PC-3 (cell line): ENCODE measurements around the gene ELOVL5. TPM values are rescaled to one million over a fixed set of nuclear protein-coding genes. Genes with fewer than 3 reads are reported as not detected.
A peak's percentile ranks its signal among the peaks of the same experiment; 100 is the strongest.

Experiments
- ATAC-seq: fragments of 200-7000 bp; cut with Tn5 transposase; 2 replicates; pipeline ENCODE4 v1.9.1; 2020; ENCODE audit warnings: mild to moderate bottlenecking, moderate library complexity
- BruUV-seq: library from RNA; stranded (reverse); fragments of 400-500 nt; replicated peaks from 2 replicates; lab custom pipeline; 2021; lab: Mats Ljungman, UMichigan
- CTCF ChIA-PET: fragments of 300-600 bp; sonication (Branson Sonifier 250); formaldehyde crosslinking; loops from one replicate; lab custom pipeline; 2022; ENCODE audit warnings: antibody characterized with exemption; lab: Charles Lee
- POLR2A ChIA-PET: fragments of 300-600 bp; sonication (Branson Sonifier 250); formaldehyde crosslinking; loops from one replicate; lab custom pipeline; 2022; ENCODE audit warnings: antibody characterized with exemption; ENCODE audit not compliant: unreplicated experiment; lab: Charles Lee
- DNase-seq: peaks from one replicate; pipeline ENCODE4 v3.0.0-alpha.2; 2015
- H2AFZ ChIP-seq: fragments of 300-600 bp; sonication (generic); 2 replicates; pipeline ENCODE4 v1.6.0; 2016; ENCODE audit warnings: antibody characterized with exemption, low read length
- H3F3A ChIP-seq: fragments of 300-600 bp; sonication (generic); one replicate; pipeline ENCODE4 v1.6.0; 2017; ENCODE audit warnings: antibody characterized with exemption, low read length, control low read depth, mild to moderate bottlenecking; ENCODE audit not compliant: unreplicated experiment
- H3K27ac ChIP-seq: fragments of 300-600 bp; sonication (generic); 2 replicates; pipeline ENCODE4 v1.5.1; 2016; ENCODE audit warnings: mild to moderate bottlenecking, low read length
- H3K27me3 ChIP-seq: fragments of 300-600 bp; sonication (generic); 2 replicates; pipeline ENCODE4 v1.6.1; 2016; ENCODE audit warnings: low read length, mixed read lengths
- H3K36me3 ChIP-seq: fragments of 300-600 bp; sonication (generic); 2 replicates; pipeline ENCODE4 v1.6.1; 2016; ENCODE audit warnings: low read depth, mixed run types, low read length, mixed read lengths
- H3K4me1 ChIP-seq: fragments of 300-600 bp; sonication (generic); 2 replicates; pipeline ENCODE4 v1.5.1; 2016; ENCODE audit warnings: low read length; ENCODE audit not compliant: insufficient read depth
- H3K4me2 ChIP-seq: fragments of 300-600 bp; sonication (generic); 2 replicates; pipeline ENCODE4 v1.6.0; 2016; ENCODE audit warnings: low read length
- H3K4me3 ChIP-seq: fragments of 300-600 bp; sonication (generic); 2 replicates; pipeline ENCODE4 v1.5.1; 2016; ENCODE audit warnings: mild to moderate bottlenecking, low read length, mixed read lengths
- H3K79me2 ChIP-seq: fragments of 300-600 bp; sonication (generic); 2 replicates; pipeline ENCODE4 v1.6.1; 2017; ENCODE audit warnings: low read length, mixed read lengths
- H3K9ac ChIP-seq: fragments of 300-600 bp; sonication (generic); 2 replicates; pipeline ENCODE4 v1.6.0; 2016; ENCODE audit warnings: mild to moderate bottlenecking, low read length
- H3K9me2 ChIP-seq: fragments of 300-600 bp; sonication (generic); replicated peaks from 2 replicates; pipeline ENCODE4 v1.6.1; 2016; ENCODE audit warnings: mixed run types, low read length, mixed read lengths
- H3K9me3 ChIP-seq: fragments of 300-600 bp; sonication (generic); 2 replicates; pipeline ENCODE4 v1.6.1; 2016; ENCODE audit warnings: low read length, mixed read lengths
- H4K20me1 ChIP-seq: fragments of 300-600 bp; sonication (generic); 2 replicates; pipeline ENCODE4 v1.6.1; 2016; ENCODE audit warnings: low read length, mixed read lengths
- EZH2 ChIP-seq: fragments of 300-600 bp; sonication (generic); IDR thresholded peaks from one replicate; pipeline ENCODE4 v1.6.1; 2017; ENCODE audit warnings: antibody characterized with exemption, mild to moderate bottlenecking, low read length; ENCODE audit not compliant: unreplicated experiment
- EZH2phosphoT487 ChIP-seq: fragments of 300-600 bp; sonication (generic); IDR thresholded peaks from 2 replicates; pipeline ENCODE4 v1.6.1; 2018; ENCODE audit warnings: mild to moderate bottlenecking, antibody characterized with exemption, low read length, borderline replicate concordance
- intact Hi-C: fragments of 100-400 bp; cut with micrococcal nuclease; formaldehyde crosslinking; loops from 2 replicates; pipeline ENCODE4 v1.9.0; 2023
- total RNA-seq: library from RNA; depleted of rRNA; stranded (reverse); fragments of >200 nt; gene quantifications from 2 replicates; pipeline ENCODE4 v1.2.3, GENCODE V29; 2014
- TF ChIP-seq, protein P1 (sequence below): fragments of 300-600 bp; sonication (generic); conservative IDR thresholded peaks from 2 replicates; pipeline ENCODE4 v1.5.1; 2017; ENCODE audit warnings: antibody characterized with exemption, low read depth, mild to moderate bottlenecking, low read length

The ELOVL5 gene
- total RNA-seq, 1 experiment from 2014 or later, result 62.7 TPM

DNA sequence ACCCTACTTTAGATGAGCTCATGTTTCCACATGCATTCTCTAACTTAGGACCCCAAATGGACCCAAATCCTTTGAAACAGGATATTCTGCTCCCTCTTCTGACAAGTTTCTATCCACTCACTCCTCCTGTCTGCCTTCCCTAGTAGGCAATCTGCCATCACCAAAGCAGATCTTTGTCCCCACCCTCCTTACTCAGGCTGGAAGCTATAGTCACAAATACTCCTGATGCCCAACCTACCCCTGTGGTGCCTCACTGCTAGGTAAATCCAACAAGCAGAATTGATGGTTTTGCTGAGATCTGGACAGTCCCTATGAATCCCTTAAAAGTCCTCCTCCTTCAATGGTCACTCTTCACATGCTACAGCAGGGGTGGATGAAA lies 21.7 kb downstream of the ELOVL5 start:
- Histone ChIP-seq H3K27me3 (no peaks in the 10 kb centered on the region), H4K20me1 (no peaks in the 10 kb centered on the region), H3K4me1 (peaks cover 50% of the 10 kb centered on the region), H3K36me3 (no peaks in the 10 kb centered on the region), H3K4me2 (peak overlapping the region; percentile 80), H2AFZ (no peak overlapping the region; the same call in 1 of the 2 replicates), H3K9me3 (no peaks in the 10 kb centered on the region), H3K79me2 (peaks cover 83% of the 10 kb centered on the region), H3K4me3 (peak overlapping the region; percentile 42), H3K9me2 (no peaks in the 10 kb centered on the region), H3K9ac (peak overlapping the region; percentile 62), H3F3A (peaks cover 19% of the 10 kb centered on the region), H3K27ac (peak overlapping the region; percentile 95)
- TF ChIP-seq EZH2 (no peak), EZH2phosphoT487 (no peak)
- TF ChIP-seq, protein P1, sequence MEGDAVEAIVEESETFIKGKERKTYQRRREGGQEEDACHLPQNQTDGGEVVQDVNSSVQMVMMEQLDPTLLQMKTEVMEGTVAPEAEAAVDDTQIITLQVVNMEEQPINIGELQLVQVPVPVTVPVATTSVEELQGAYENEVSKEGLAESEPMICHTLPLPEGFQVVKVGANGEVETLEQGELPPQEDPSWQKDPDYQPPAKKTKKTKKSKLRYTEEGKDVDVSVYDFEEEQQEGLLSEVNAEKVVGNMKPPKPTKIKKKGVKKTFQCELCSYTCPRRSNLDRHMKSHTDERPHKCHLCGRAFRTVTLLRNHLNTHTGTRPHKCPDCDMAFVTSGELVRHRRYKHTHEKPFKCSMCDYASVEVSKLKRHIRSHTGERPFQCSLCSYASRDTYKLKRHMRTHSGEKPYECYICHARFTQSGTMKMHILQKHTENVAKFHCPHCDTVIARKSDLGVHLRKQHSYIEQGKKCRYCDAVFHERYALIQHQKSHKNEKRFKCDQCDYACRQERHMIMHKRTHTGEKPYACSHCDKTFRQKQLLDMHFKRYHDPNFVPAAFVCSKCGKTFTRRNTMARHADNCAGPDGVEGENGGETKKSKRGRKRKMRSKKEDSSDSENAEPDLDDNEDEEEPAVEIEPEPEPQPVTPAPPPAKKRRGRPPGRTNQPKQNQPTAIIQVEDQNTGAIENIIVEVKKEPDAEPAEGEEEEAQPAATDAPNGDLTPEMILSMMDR, result no peak
- no TSS peak for BruUV-seq
- DNase-seq, result peak; percentile 87
- intact Hi-C loops, result loop anchor here (2.0 kb wide), 1 partner anchor 24 kb away; no protein-coding TSS in a partner anchor
- ChIA-PET POLR2A (no interaction called here), CTCF (interaction anchor here (0.5 kb wide), 1 partner anchor 21 kb away, joined by 6 read pairs; no protein-coding TSS in a partner anchor)
- ATAC-seq, result peak; percentile 74

DNA sequence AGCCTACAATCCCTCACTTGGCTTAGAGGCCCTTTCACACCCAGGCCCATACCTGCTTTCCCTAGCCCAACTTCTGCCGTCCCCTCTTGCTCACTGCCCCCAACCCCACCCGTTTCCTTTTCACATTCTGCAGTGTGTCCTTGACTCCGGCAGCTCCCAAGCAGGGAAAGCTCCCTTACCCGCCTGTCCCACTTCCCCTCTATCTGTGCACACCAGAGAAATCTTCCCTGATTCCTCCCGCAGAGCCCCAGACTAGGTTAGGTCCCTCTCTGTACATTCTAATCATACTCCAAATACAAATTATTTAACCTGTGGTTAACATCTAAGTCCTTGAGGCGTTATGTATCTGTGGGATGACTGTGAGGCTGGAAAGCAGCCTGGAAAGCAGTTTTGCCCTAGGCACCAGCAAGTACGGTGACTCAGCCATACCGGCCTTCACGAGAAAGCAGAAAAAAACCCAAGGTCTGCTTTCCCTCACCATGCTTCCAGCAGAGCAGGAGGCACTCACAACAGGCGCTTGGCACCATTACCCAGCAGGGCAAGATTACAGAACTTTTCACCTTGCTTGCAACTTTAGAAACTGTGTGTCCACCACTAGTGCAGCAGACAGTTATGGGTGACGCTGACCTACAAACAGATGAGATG lies 22.3 kb downstream of the ELOVL5 start:
- Histone ChIP-seq H3K27ac (peak overlapping the region; percentile 95), H3K9me2 (no peaks in the 10 kb centered on the region), H3K4me1 (peaks cover 55% of the 10 kb centered on the region), H3K4me3 (peak overlapping the region; percentile 42), H4K20me1 (no peaks in the 10 kb centered on the region), H3K79me2 (peaks cover 83% of the 10 kb centered on the region), H3F3A (peaks cover 19% of the 10 kb centered on the region), H3K4me2 (peak overlapping the region; percentile 80), H3K36me3 (no peaks in the 10 kb centered on the region), H3K27me3 (no peaks in the 10 kb centered on the region), H3K9ac (peak overlapping the region; percentile 62), H3K9me3 (no peaks in the 10 kb centered on the region), H2AFZ (no peak overlapping the region; the same call in 1 of the 2 replicates)
- BruUV-seq, result no TSS peak
- DNase-seq, result peak; percentile 98
- ChIA-PET CTCF (interaction anchor here (0.9 kb wide), 1 partner anchor 21 kb away, joined by 3 read pairs; no protein-coding TSS in a partner anchor), POLR2A (no interaction called here)
- peak; percentile 87 for ATAC-seq
- no peak for TF ChIP-seq EZH2
- no peak for TF ChIP-seq EZH2phosphoT487
- TF ChIP-seq, protein P1, result no peak
- intact Hi-C loops, result loop anchor here (1.0 to 2.0 kb wide), 2 partner anchors 21 to 24 kb away; no protein-coding TSS in a partner anchor

DNA sequence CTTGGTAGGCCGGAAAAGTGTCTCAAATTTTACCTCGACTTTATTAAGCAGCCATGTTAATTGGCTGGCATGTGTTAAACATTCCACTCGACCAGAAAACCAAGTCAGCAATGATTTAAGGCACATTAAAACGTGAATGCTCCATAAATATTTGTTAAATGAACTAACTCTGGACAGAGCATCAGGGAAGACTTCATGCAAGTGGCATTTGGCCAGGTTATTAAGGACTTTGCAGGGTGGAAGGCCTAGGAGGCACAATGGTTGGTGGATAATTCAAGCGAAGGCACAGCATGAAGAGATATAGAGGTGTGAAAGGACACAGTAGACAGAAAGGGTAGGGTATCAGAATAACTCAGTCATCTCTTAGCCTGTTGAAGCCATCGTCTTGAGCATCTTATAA lies 23.0 kb downstream of the ELOVL5 start:
- no TSS peak for BruUV-seq
- H3K4me3 ChIP-seq, result no peak overlapping the region
- CTCF ChIA-PET, result interaction anchor here (0.9 kb wide), 1 partner anchor 21 kb away, joined by 3 read pairs; no protein-coding TSS in a partner anchor
- TF ChIP-seq, protein P1, result no peak
- TF ChIP-seq EZH2, result no peak
- no peak for TF ChIP-seq EZH2phosphoT487
- ATAC-seq, result no peak
- peak overlapping the region; percentile 80 for H3K4me2 ChIP-seq
- H3K9me2 ChIP-seq, result no peaks in the 10 kb centered on the region
- no peak overlapping the region for H2AFZ ChIP-seq
- H3K27me3 ChIP-seq, result no peaks in the 10 kb centered on the region
- peaks cover 19% of the 10 kb centered on the region for H3F3A ChIP-seq
- peak overlapping the region; percentile 29; the same call in 1 of the 2 replicates for H3K9ac ChIP-seq
- no peaks in the 10 kb centered on the region for H4K20me1 ChIP-seq
- peaks cover 84% of the 10 kb centered on the region for H3K79me2 ChIP-seq
- no peaks in the 10 kb centered on the region for H3K9me3 ChIP-seq
- DNase-seq, result no peak
- no peaks in the 10 kb centered on the region for H3K36me3 ChIP-seq
- intact Hi-C loops, result loop anchor here (1.0 to 2.0 kb wide), 2 partner anchors 22 to 23 kb away; no protein-coding TSS in a partner anchor
- H3K4me1 ChIP-seq, result peaks cover 55% of the 10 kb centered on the region
- POLR2A ChIA-PET, result no interaction called here
- peak overlapping the region; percentile 95 for H3K27ac ChIP-seq
